CD4-positive, alpha-beta T cell (primary cell): ENCODE results near the gene TESPA1. TPM values are rescaled to one million over a fixed set of nuclear protein-coding genes. Genes with fewer than 3 reads are reported as not detected.
A peak's percentile ranks its signal among the peaks of the same experiment; 100 is the strongest.

ENCODE experiments used
- ATAC-seq: fragments of 200-7000 bp; cut with Tn5 transposase; one replicate; pipeline ENCODE4 v1.10.0; 2022; ENCODE audit warnings: mild to moderate bottlenecking; ENCODE audit not compliant: poor library complexity
- CTCF ChIA-PET: fragments of 350-600 bp; sonication (Branson Sonifier 250); formaldehyde crosslinking; loops from one replicate; lab custom pipeline; 2021; ENCODE audit warnings: antibody characterized with exemption, inconsistent platforms; lab: Charles Lee
- POLR2A ChIA-PET: fragments of 350-600 bp; sonication (Branson Sonifier 250); formaldehyde crosslinking; loops from one replicate; lab custom pipeline; 2021; ENCODE audit warnings: antibody characterized with exemption, inconsistent platforms; lab: Charles Lee
- DNase-seq, 14 experiments: peaks; one replicate each; pipeline ENCODE4 v3.0.0-alpha.2; 2013 to 2020; ENCODE audit warnings: mixed read lengths in 2 of 14
- H3K27ac ChIP-seq, 2 donors: one replicate each; pipeline versions ENCODE4 v1.5.1 to v1.7.0; 2013; ENCODE audit warnings: low read length in 2 of 2, low read depth in 1 of 2, mild to moderate bottlenecking in 1 of 2
- H3K27me3 ChIP-seq, 2 experiments: 1 replicate in 1 of 2; 2 replicates in 1 of 2; pipeline versions ENCODE4 v1.6.1 to v1.7.0; 2013; ENCODE audit warnings: low read length in 2 of 2, control low read depth in 1 of 2, mild to moderate bottlenecking in 1 of 2, moderate library complexity in 1 of 2; ENCODE audit not compliant: insufficient read depth in 2 of 2, control insufficient read depth in 1 of 2
- H3K36me3 ChIP-seq: one replicate; pipeline ENCODE4 v1.6.1; 2013; ENCODE audit warnings: low read length, control low read depth; ENCODE audit not compliant: insufficient read depth
- H3K4me1 ChIP-seq: one replicate; pipeline ENCODE4 v1.6.1; 2013; ENCODE audit warnings: low read length, control low read depth; ENCODE audit not compliant: insufficient read depth
- H3K4me3 ChIP-seq: one replicate; pipeline ENCODE4 v1.5.1; 2013; ENCODE audit warnings: mild to moderate bottlenecking, low read length, moderate library complexity
- H3K9me3 ChIP-seq, 2 experiments: 1 replicate in 1 of 2; 2 replicates in 1 of 2; pipeline versions ENCODE4 v1.6.1 to v1.7.0; 2013; ENCODE audit warnings: low read length in 2 of 2, mild to moderate bottlenecking in 2 of 2, control low read depth in 1 of 2, moderate library complexity in 1 of 2; ENCODE audit not compliant: control insufficient read depth in 1 of 2, insufficient read depth in 1 of 2
- H3K27ac Mint-ChIP-seq: one replicate; pipeline ENCODE4 v1.8.0; 2020; ENCODE audit warnings: mixed read lengths
- H3K27me3 Mint-ChIP-seq: one replicate; pipeline ENCODE4 v1.8.0; 2021; ENCODE audit warnings: mixed read lengths
- H3K36me3 Mint-ChIP-seq: one replicate; pipeline ENCODE4 v1.8.0; 2021; ENCODE audit warnings: low read depth, mixed read lengths
- H3K4me1 Mint-ChIP-seq: one replicate; pipeline ENCODE4 v1.8.0; 2021; ENCODE audit warnings: low read depth, mixed read lengths
- H3K4me3 Mint-ChIP-seq: one replicate; pipeline ENCODE4 v1.8.0; 2020; ENCODE audit warnings: mild to moderate bottlenecking, mixed read lengths
- H3K9me3 Mint-ChIP-seq: one replicate; pipeline ENCODE4 v1.8.0; 2020; ENCODE audit warnings: mixed read lengths
- CTCF ChIP-seq: fragments of 200-600 bp; IDR thresholded peaks from one replicate; pipeline ENCODE4 v1.8.0; 2022; ENCODE audit warnings: antibody characterized with exemption, mild to moderate bottlenecking
- intact Hi-C, 2 experiments: fragments of 100-400 bp; cut with DNase I in 1 of 2; cut with micrococcal nuclease in 1 of 2; formaldehyde crosslinking; loops; one replicate each; pipeline versions ENCODE4 v1.15.1 to v1.9.0; 2023 to 2025; cut with DNase I, micrococcal nuclease
- total RNA-seq, 174 experiments: library from RNA in 2 of 174; stranded (reverse) in 2 of 174; gene quantifications; one replicate each; pipeline ENCODE4 v1.2.3 and lab custom pipeline; 2021 to 2026

TESPA1 gene
- total RNA-seq, 2 experiments from 2014 or later, result 96.3 to 98.2 TPM

GRCh38 chr12:54998958-54999510 is 14.5 kb upstream of the TESPA1 start:
- CTCF ChIA-PET, result interaction anchor here (11.2 kb wide), 1 partner anchor 71 kb away, joined by 182 read pairs; no protein-coding TSS in a partner anchor
- H3K27ac Mint-ChIP-seq, result no peak overlapping the region
- ATAC-seq, result no peak

GRCh38 chr12:54997929-54998522 is 13.5 kb upstream of the TESPA1 start:
- H3K4me3 ChIP-seq, result no peak overlapping the region
- no peak overlapping the region for H3K4me3 Mint-ChIP-seq
- no peak for ATAC-seq
- TF ChIP-seq CTCF, result no peak
- no peaks in the 10 kb centered on the region for H3K27me3 ChIP-seq
- no peaks in the 10 kb centered on the region for H3K27me3 Mint-ChIP-seq
- ChIA-PET POLR2A (interaction anchor here (1.7 kb wide), 1 partner anchor 13 kb away, joined by 7 read pairs; the partner anchor contains the start of gene TESPA1), CTCF (interaction anchor here (11.2 kb wide), 1 partner anchor 72 kb away, joined by 182 read pairs; no protein-coding TSS in a partner anchor)
- no peaks in the 10 kb centered on the region for H3K36me3 ChIP-seq
- H3K36me3 Mint-ChIP-seq, result no peaks in the 10 kb centered on the region
- DNase-seq, result no peak
- no peaks in the 10 kb centered on the region for H3K9me3 Mint-ChIP-seq
- H3K27ac ChIP-seq, result no peak overlapping the region
- intact Hi-C loops, result loop anchor here (2.0 to 10.0 kb wide), 4 partner anchors 144 to 403 kb away; no protein-coding TSS in a partner anchor
- no peak overlapping the region for H3K27ac Mint-ChIP-seq
- H3K4me1 ChIP-seq, result peaks cover 6% of the 10 kb centered on the region
- H3K4me1 Mint-ChIP-seq, result peaks cover 29% of the 10 kb centered on the region
- H3K9me3 ChIP-seq, result no peaks in the 10 kb centered on the region

More at GRCh38 chr12:54998958-54999510, 14.5 kb upstream of the TESPA1 start:
- POLR2A ChIA-PET, result interaction anchor here (0.7 kb wide), 1 partner anchor 73 kb away, joined by 3 read pairs; no protein-coding TSS in a partner anchor
- Mint-ChIP-seq H3K36me3 (no peaks in the 10 kb centered on the region), H3K4me3 (no peak overlapping the region), H3K9me3 (no peaks in the 10 kb centered on the region), H3K4me1 (peaks cover 24% of the 10 kb centered on the region), H3K27me3 (no peaks in the 10 kb centered on the region)
- no peak for TF ChIP-seq CTCF
- Histone ChIP-seq H3K27me3 (no peaks in the 10 kb centered on the region), H3K4me3 (no peak overlapping the region), H3K9me3 (no peaks in the 10 kb centered on the region), H3K27ac (no peak overlapping the region), H3K36me3 (no peaks in the 10 kb centered on the region), H3K4me1 (peaks cover 6% of the 10 kb centered on the region)
- peak in 1 of 14 experiments; percentile 24 for DNase-seq
- intact Hi-C loops, result loop anchor here (5.0 to 10.0 kb wide), 3 partner anchors 143 to 404 kb away; no protein-coding TSS in a partner anchor

DNA sequence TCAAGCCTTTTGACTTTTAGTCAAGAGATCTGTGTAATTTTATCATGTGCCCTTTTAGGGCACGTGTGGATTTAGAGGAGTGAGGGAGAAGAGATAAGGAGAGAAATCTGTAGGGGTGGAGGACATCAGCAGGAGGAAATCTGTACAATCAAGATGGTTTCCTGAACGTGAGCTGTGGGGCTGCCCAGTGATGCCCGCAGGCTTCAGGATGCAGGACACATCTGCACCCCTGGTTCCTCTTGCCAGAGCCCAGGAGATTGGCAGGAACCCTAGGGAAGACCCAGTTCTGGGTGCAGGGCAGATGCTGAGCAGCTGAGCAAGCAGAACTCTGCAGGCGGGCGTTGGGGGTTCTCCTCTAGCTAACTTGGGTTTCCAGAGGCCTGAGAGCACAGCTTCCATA is 11.6 kb upstream of the TESPA1 start:
- Mint-ChIP-seq H3K36me3 (no peaks in the 10 kb centered on the region), H3K27me3 (no peaks in the 10 kb centered on the region), H3K9me3 (no peaks in the 10 kb centered on the region), H3K4me1 (peaks cover 34% of the 10 kb centered on the region), H3K27ac (no peak overlapping the region), H3K4me3 (no peak overlapping the region)
- no peak overlapping the region for H3K27ac ChIP-seq
- TF ChIP-seq CTCF, result no peak
- H3K36me3 ChIP-seq, result no peaks in the 10 kb centered on the region
- H3K4me1 ChIP-seq, result peaks cover 10% of the 10 kb centered on the region
- POLR2A ChIA-PET, result interaction anchor here (0.5 to 1.9 kb wide), 3 partner anchors 11 to 78 kb away, joined by 3 to 8 read pairs (median 3); partner anchors contain the start of gene TESPA1
- intact Hi-C loops, result loop anchor here (2.0 to 10.0 kb wide), 4 partner anchors 146 to 401 kb away; no protein-coding TSS in a partner anchor
- DNase-seq (no peak), ATAC-seq (no peak)
- no peaks in the 10 kb centered on the region for H3K9me3 ChIP-seq
- H3K27me3 ChIP-seq, result no peaks in the 10 kb centered on the region
- CTCF ChIA-PET, result interaction anchor here (2.1 to 11.2 kb wide), 2 partner anchors 74 to 80 kb away, joined by 7 to 182 read pairs; no protein-coding TSS in a partner anchor
- H3K4me3 ChIP-seq, result no peak overlapping the region
